Calu3 (cell line): ENCODE measurements around the gene HERC5. TPM values are rescaled to one million over a fixed set of nuclear protein-coding genes. Genes with fewer than 3 reads are reported as not detected.
A peak's percentile ranks its signal among the peaks of the same experiment; 100 is the strongest.

ENCODE experiments used
- BruUV-seq: library from RNA; stranded (reverse); fragments of 400-500 nt; replicated peaks from 2 replicates; lab custom pipeline; 2021; lab: Mats Ljungman, UMichigan
- CTCF ChIA-PET: fragments of 300-600 bp; sonication (Branson Sonifier 250); formaldehyde crosslinking; loops from one replicate; lab custom pipeline; 2022; ENCODE audit warnings: antibody characterized with exemption; lab: Charles Lee
- DNase-seq: peaks from one replicate; pipeline ENCODE4 v3.0.0; 2022
- H3K27ac Mint-ChIP-seq: one replicate; pipeline ENCODE4 v1.8.0; 2022; ENCODE audit warnings: mixed read lengths; ENCODE audit not compliant: unreplicated experiment
- H3K27me3 Mint-ChIP-seq: one replicate; pipeline ENCODE4 v1.8.0; 2022; ENCODE audit warnings: mixed read lengths; ENCODE audit not compliant: unreplicated experiment
- H3K36me3 Mint-ChIP-seq: one replicate; pipeline ENCODE4 v1.8.0; 2022; ENCODE audit warnings: mild to moderate bottlenecking, moderate library complexity, mixed read lengths; ENCODE audit not compliant: insufficient read depth, unreplicated experiment
- H3K4me1 Mint-ChIP-seq: one replicate; pipeline ENCODE4 v1.8.0; 2022; ENCODE audit warnings: mild to moderate bottlenecking, low read depth, mixed read lengths; ENCODE audit not compliant: unreplicated experiment
- H3K4me3 Mint-ChIP-seq: one replicate; pipeline ENCODE4 v1.8.0; 2022; ENCODE audit warnings: mild to moderate bottlenecking, low read depth, moderate library complexity, mixed read lengths; ENCODE audit not compliant: unreplicated experiment
- H3K9me3 Mint-ChIP-seq: one replicate; pipeline ENCODE4 v1.8.0; 2022; ENCODE audit warnings: low read depth, mixed read lengths; ENCODE audit not compliant: unreplicated experiment
- intact Hi-C: fragments of 100-400 bp; cut with micrococcal nuclease; formaldehyde crosslinking; loops from one replicate; pipeline ENCODE4 v1.10.0; 2022; ENCODE audit not compliant: unreplicated experiment
- total RNA-seq: library from RNA; stranded (reverse); gene quantifications from 2 replicates; pipeline ENCODE4 v1.2.3, GENCODE V29; 2022
- TF ChIP-seq, protein P1 (sequence below): fragments of 200-600 bp; IDR thresholded peaks from one replicate; pipeline ENCODE4 v1.8.0; 2022; ENCODE audit warnings: antibody characterized with exemption; ENCODE audit not compliant: unreplicated experiment

HERC5 gene
- total RNA-seq, 1 experiment from 2014 or later = 20.1 TPM

DNA sequence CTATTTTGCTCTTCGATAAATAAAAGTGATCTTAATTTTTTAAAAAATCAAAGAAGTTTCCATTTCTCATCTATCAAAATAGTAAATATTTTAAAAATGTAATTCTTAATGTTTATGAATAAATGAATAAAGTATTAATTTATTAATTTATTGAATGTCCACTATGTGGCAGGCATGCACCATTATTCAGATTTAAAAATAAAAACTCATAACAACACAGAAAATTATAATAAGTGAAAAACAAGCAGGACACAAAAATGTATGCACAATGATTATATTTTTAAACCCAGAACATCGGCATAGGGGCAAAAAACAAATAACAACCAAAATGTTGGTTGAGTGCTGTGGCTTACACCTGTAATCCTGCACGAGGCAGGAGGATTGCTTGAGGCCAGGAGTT, 71.9 kb downstream of the HERC5 start:
- peaks cover 4% of the 10 kb centered on the region for H3K4me1 Mint-ChIP-seq
- TF ChIP-seq, protein P1, sequence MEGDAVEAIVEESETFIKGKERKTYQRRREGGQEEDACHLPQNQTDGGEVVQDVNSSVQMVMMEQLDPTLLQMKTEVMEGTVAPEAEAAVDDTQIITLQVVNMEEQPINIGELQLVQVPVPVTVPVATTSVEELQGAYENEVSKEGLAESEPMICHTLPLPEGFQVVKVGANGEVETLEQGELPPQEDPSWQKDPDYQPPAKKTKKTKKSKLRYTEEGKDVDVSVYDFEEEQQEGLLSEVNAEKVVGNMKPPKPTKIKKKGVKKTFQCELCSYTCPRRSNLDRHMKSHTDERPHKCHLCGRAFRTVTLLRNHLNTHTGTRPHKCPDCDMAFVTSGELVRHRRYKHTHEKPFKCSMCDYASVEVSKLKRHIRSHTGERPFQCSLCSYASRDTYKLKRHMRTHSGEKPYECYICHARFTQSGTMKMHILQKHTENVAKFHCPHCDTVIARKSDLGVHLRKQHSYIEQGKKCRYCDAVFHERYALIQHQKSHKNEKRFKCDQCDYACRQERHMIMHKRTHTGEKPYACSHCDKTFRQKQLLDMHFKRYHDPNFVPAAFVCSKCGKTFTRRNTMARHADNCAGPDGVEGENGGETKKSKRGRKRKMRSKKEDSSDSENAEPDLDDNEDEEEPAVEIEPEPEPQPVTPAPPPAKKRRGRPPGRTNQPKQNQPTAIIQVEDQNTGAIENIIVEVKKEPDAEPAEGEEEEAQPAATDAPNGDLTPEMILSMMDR = no peak
- CTCF ChIA-PET = no interaction called here
- no peaks in the 10 kb centered on the region for H3K9me3 Mint-ChIP-seq
- intact Hi-C loops = loop anchor here (1.0 to 5.0 kb wide), 4 partner anchors 130 to 496 kb away; no protein-coding TSS in a partner anchor
- H3K27me3 Mint-ChIP-seq = no peaks in the 10 kb centered on the region
- BruUV-seq = no TSS peak
- no peak overlapping the region for H3K4me3 Mint-ChIP-seq
- DNase-seq = no peak
- no peak overlapping the region for H3K27ac Mint-ChIP-seq
- H3K36me3 Mint-ChIP-seq = peaks cover 8% of the 10 kb centered on the region

DNA sequence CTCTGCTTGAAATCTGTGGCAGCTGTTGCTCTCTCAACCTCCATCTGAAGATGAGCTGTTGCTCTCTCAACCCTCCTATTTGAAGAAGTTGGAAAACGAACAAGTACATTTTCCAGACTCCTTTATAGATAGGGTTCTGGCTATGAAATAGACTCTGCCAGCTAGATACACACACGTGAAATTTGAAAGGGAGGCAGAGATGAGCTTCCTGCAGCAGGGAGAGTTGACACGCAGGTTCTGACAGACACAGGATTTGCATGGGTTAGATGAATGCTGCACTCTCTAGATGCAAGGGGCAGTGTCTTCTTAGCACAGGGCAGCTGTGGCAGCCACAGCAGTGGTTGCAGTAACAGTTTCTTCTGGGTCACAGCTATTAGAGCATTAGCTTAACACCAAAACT, 74.6 kb downstream of the HERC5 start:
- no peak for DNase-seq
- Mint-ChIP-seq H3K4me3 (no peak overlapping the region), H3K27me3 (no peaks in the 10 kb centered on the region), H3K9me3 (no peaks in the 10 kb centered on the region), H3K4me1 (peaks cover 8% of the 10 kb centered on the region), H3K36me3 (no peaks in the 10 kb centered on the region), H3K27ac (no peak overlapping the region)
- BruUV-seq = no TSS peak
- CTCF ChIA-PET = interaction anchor here (0.7 kb wide), 1 partner anchor 128 kb away, joined by 3 read pairs; no protein-coding TSS in a partner anchor
- intact Hi-C loops = no loop called here
- TF ChIP-seq, protein P1 = no peak

DNA sequence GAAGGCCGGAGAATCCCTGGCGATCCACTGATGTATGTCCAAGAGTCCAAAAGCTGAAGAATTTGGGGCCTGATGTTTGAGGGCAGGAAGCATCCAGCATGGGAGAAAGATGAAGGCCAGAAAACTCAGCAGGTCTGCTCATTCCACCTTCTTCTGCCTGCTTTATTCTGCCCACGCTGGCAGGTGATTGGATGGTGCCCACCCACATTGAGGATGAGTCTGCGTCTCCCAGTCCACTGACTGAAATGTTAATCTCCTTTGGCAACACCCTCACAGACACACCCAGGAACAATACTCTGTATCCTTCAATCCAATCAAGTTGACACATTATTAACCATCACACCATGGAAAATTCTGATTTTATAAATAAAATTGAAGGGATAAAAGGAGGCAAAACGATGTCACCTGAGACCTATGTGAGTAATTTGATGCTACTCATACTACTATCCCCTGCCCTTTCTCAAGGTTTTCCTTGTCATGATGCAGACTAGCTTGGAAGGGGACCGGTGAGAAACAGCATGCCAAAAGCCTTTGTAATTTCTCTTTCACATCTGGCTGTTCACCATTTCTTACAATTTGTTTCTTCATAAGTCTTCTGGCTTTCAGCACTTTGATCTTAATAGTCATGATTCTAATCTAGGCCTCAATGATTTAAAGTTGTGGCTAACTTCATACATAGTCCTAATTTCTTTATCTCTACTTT, 76.3 kb downstream of the HERC5 start:
- Mint-ChIP-seq H3K9me3 (no peaks in the 10 kb centered on the region), H3K4me1 (peaks cover 8% of the 10 kb centered on the region), H3K27ac (peak overlapping the region; percentile 17), H3K27me3 (no peaks in the 10 kb centered on the region), H3K36me3 (no peaks in the 10 kb centered on the region), H3K4me3 (no peak overlapping the region)
- DNase-seq = no peak
- no TSS peak for BruUV-seq
- TF ChIP-seq, protein P1 = no peak
- CTCF ChIA-PET = no interaction called here
- intact Hi-C loops = no loop called here

DNA sequence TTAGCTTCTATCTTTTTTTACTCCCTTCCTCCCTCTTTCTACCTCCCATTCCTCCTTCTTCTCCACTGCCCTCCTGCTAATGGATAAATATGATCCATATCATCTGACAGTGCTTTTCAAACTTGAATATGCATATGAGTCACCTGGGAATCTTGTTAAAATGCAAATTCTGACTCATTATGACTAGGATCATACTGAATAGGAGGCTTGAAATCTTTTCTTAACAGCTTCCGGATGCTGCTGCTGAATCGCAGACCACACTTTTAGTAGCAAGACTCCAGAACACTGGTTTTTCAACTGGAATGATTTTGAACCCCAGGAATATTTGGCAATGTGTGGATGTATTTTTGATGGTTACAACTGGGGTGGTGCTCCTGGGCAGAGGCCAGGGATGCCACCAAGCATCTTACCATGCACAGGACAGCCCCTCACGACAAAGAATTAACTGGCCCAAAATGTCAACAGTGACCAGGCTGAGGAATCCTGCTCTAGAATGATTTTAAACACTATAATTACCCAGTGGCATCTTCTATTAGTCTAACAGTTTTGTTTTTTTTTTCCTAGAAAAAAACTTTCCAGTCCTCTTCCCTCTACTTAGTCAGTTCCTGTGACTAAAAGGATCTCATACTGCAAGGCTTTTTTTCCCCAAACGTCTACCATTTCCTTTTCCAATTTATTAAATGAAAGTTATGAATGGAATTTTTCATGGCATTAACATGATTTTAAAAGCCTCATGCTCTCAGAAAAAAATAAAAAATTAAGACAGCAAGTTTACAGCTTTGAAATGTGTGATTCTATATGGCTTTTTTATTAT, 77.2 kb downstream of the HERC5 start:
- no peak for DNase-seq
- intact Hi-C loops = no loop called here

More for the DNA sequence above, 77.2 kb downstream of the HERC5 start:
- no peak overlapping the region for H3K4me3 Mint-ChIP-seq
- BruUV-seq = no TSS peak
- no peaks in the 10 kb centered on the region for H3K36me3 Mint-ChIP-seq
- TF ChIP-seq, protein P1 = no peak
- peak overlapping the region; percentile 17 for H3K27ac Mint-ChIP-seq
- H3K27me3 Mint-ChIP-seq = no peaks in the 10 kb centered on the region
- CTCF ChIA-PET = interaction anchor here (0.7 kb wide), 1 partner anchor 203 kb away, joined by 3 read pairs; no protein-coding TSS in a partner anchor
- H3K4me1 Mint-ChIP-seq = peaks cover 8% of the 10 kb centered on the region
- no peaks in the 10 kb centered on the region for H3K9me3 Mint-ChIP-seq
